ENCODE data around the gene IFT43. TPM values are rescaled to one million over a fixed set of nuclear protein-coding genes. Genes with fewer than 3 reads are reported as not detected.

IFT43 gene
- total RNA-seq, 1 experiment from 2014 or later, result 19.5 TPM

DNA sequence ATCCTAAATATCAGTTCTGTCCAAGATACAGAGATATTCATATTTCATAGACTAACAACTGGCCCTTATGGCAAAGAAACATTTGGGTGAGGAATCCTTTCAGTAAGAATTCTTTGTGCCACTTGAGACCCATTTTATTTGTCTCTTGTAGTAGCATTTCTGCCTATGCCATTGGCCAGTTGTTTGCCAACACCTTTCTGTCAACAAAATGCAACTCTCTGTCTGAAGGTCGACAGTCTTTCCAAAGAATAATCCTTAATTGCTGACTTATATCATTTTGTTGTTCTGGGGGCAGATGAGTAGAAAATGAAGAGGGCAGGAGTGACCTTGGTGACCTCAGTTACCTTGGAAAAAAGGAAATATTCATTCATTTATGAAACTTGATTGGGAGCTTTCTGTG is 10.9 kb downstream of the IFT43 start:
- no peak overlapping the region for H3K27ac Mint-ChIP-seq (ENCODE audit: unreplicated experiment)
- H3K4me3 Mint-ChIP-seq (ENCODE audit: unreplicated experiment), result no peak overlapping the region
- Histone ChIP-seq H3K4me3 (ENCODE audit: low read depth, low read length) (no peak overlapping the region), H3K27me3 (replicated peaks; ENCODE audit: control insufficient read depth, insufficient read depth, low read length) (no peaks in the 10 kb centered on the region), H3K4me1 (no peaks in the 10 kb centered on the region), H3K9me3 (no peaks in the 10 kb centered on the region), H3K36me3 (ENCODE audit: control insufficient read depth, insufficient read depth, low read length) (no peaks in the 10 kb centered on the region)
- ChIA-PET POLR2A (no interaction called here), CTCF (no interaction called here)
- no peaks in the 10 kb centered on the region for H3K9me3 Mint-ChIP-seq (ENCODE audit: unreplicated experiment)
- BruUV-seq (replicated peaks), result no TSS peak
- TF ChIP-seq, protein P1, sequence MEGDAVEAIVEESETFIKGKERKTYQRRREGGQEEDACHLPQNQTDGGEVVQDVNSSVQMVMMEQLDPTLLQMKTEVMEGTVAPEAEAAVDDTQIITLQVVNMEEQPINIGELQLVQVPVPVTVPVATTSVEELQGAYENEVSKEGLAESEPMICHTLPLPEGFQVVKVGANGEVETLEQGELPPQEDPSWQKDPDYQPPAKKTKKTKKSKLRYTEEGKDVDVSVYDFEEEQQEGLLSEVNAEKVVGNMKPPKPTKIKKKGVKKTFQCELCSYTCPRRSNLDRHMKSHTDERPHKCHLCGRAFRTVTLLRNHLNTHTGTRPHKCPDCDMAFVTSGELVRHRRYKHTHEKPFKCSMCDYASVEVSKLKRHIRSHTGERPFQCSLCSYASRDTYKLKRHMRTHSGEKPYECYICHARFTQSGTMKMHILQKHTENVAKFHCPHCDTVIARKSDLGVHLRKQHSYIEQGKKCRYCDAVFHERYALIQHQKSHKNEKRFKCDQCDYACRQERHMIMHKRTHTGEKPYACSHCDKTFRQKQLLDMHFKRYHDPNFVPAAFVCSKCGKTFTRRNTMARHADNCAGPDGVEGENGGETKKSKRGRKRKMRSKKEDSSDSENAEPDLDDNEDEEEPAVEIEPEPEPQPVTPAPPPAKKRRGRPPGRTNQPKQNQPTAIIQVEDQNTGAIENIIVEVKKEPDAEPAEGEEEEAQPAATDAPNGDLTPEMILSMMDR (IDR thresholded peaks at IDR 0.05; ENCODE audit: insufficient read depth in 1 of 2, low read depth in 1 of 2, low read length in 1 of 2, severe bottlenecking in 1 of 2, unreplicated experiment in 1 of 2), result no peak
- DNase-seq, result no peak
- H3K4me1 Mint-ChIP-seq (ENCODE audit: low read depth, unreplicated experiment), result no peaks in the 10 kb centered on the region
- intact Hi-C loops (cut with micrococcal nuclease; ENCODE audit: unreplicated experiment), result no loop called here
- H3K36me3 Mint-ChIP-seq (ENCODE audit: insufficient read depth, unreplicated experiment), result peaks cover 4% of the 10 kb centered on the region
- no peaks in the 10 kb centered on the region for H3K27me3 Mint-ChIP-seq (ENCODE audit: insufficient read depth, unreplicated experiment)

DNA sequence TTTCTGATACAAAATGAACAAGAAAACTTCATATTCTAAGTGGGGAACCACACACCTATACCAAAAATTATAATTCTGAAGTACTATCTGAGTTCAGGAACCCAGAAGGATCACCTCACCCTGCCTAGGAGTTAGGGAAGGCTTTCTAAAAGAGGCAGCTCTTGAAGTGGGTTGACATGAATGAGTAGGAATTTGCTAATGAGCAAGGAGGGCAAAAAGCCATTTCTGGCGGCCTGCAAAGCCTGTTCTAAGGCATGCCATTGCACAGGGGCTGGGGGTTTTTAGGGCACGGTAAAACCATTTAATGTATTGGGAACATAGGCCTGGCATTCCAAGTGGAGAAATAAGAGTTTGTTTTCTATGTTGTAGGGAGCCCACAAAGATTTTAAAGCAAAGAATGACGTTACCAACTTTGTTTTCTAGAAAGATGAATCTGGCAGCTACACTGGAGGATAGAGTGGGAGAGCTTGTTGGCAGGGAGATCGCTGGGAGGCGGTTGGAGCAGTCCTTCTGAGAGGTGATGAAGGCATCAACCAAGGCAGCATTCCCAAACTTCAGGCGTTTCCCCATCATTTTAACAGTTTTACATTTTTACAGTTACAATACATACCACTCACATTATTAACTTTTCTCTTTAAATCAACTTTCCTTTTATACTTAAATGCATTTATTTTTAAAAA is 14.1 kb downstream of the IFT43 start:
- Mint-ChIP-seq H3K27ac (ENCODE audit: unreplicated experiment) (no peak overlapping the region), H3K36me3 (ENCODE audit: insufficient read depth, unreplicated experiment) (peaks cover 7% of the 10 kb centered on the region), H3K27me3 (ENCODE audit: insufficient read depth, unreplicated experiment) (no peaks in the 10 kb centered on the region), H3K4me1 (ENCODE audit: low read depth, unreplicated experiment) (no peaks in the 10 kb centered on the region), H3K4me3 (ENCODE audit: unreplicated experiment) (no peak overlapping the region), H3K9me3 (ENCODE audit: unreplicated experiment) (peaks cover 17% of the 10 kb centered on the region)
- CTCF ChIA-PET, result no interaction called here
- H3K27me3 ChIP-seq (replicated peaks; ENCODE audit: control insufficient read depth, insufficient read depth, low read length), result no peaks in the 10 kb centered on the region
- no peaks in the 10 kb centered on the region for H3K4me1 ChIP-seq
- intact Hi-C loops (cut with micrococcal nuclease; ENCODE audit: unreplicated experiment), result no loop called here
- DNase-seq, result no peak
- TF ChIP-seq, protein P1 (IDR thresholded peaks at IDR 0.05; ENCODE audit: insufficient read depth in 1 of 2, low read depth in 1 of 2, low read length in 1 of 2, severe bottlenecking in 1 of 2, unreplicated experiment in 1 of 2), result no peak
- BruUV-seq (replicated peaks), result no TSS peak
- no peak overlapping the region for H3K4me3 ChIP-seq (ENCODE audit: low read depth, low read length)
- POLR2A ChIA-PET, result no interaction called here
- H3K9me3 ChIP-seq, result peaks cover 9% of the 10 kb centered on the region
- no peaks in the 10 kb centered on the region for H3K36me3 ChIP-seq (ENCODE audit: control insufficient read depth, insufficient read depth, low read length)

DNA sequence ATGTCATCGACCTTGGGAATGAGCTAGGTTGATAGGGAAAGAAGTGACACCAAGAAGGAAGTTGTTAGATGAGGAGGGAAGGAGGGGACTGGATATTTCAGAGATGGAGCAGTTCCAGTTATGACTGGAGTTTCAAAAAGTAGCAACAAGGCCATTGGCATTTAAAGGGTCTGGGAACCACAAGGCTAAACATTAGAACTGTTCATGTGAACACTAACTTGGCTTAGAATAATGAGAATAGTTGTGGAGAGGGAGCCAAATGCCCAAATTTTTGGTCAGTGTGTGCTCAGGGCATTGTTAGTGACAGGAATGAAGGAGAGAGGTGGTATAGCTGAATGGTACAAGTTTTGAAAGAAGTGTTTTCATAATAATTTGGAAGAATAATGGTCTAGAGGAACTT is 16.8 kb downstream of the IFT43 start:
- H3K27ac Mint-ChIP-seq (ENCODE audit: unreplicated experiment), result no peak overlapping the region
- no peaks in the 10 kb centered on the region for H3K4me1 Mint-ChIP-seq (ENCODE audit: low read depth, unreplicated experiment)
- CTCF ChIA-PET, result no interaction called here
- no peaks in the 10 kb centered on the region for H3K36me3 ChIP-seq (ENCODE audit: control insufficient read depth, insufficient read depth, low read length)
- POLR2A ChIA-PET, result no interaction called here
- no peaks in the 10 kb centered on the region for H3K27me3 Mint-ChIP-seq (ENCODE audit: insufficient read depth, unreplicated experiment)
- no peak for DNase-seq
- peaks cover 23% of the 10 kb centered on the region for H3K9me3 Mint-ChIP-seq (ENCODE audit: unreplicated experiment)
- no peak overlapping the region for H3K4me3 ChIP-seq (ENCODE audit: low read depth, low read length)
- TF ChIP-seq, protein P1 (IDR thresholded peaks at IDR 0.05; ENCODE audit: insufficient read depth in 1 of 2, low read depth in 1 of 2, low read length in 1 of 2, severe bottlenecking in 1 of 2, unreplicated experiment in 1 of 2), result no peak
- no peaks in the 10 kb centered on the region for H3K4me1 ChIP-seq
- no TSS peak for BruUV-seq (replicated peaks)
- H3K27me3 ChIP-seq (replicated peaks; ENCODE audit: control insufficient read depth, insufficient read depth, low read length), result no peaks in the 10 kb centered on the region
- peaks cover 13% of the 10 kb centered on the region for H3K9me3 ChIP-seq
- H3K36me3 Mint-ChIP-seq (ENCODE audit: insufficient read depth, unreplicated experiment), result peaks cover 18% of the 10 kb centered on the region
- H3K4me3 Mint-ChIP-seq (ENCODE audit: unreplicated experiment), result no peak overlapping the region
- intact Hi-C loops (cut with micrococcal nuclease; ENCODE audit: unreplicated experiment), result no loop called here
